ENCODE data around the gene TAF1A. TPM values are rescaled to one million over a fixed set of nuclear protein-coding genes. Genes with fewer than 3 reads are reported as not detected.

TAF1A gene
- total and polyA plus RNA-seq, 4 donors: 1.8 to 13.7 (median 5.1) TPM

- peak overlapping the region in 1 of 2 donors; percentile 41 for H3K27ac ChIP-seq (ENCODE audit: low read depth in 1 of 2, low read length in 1 of 2)
- WGBS, 2 donors: 19 to 22% methylated on average over 20 of the region's 20 CpGs
- peak; percentile 26 to 43 (median 30) for DNase-seq
Observed at GRCh38 chr1:222618880-222619596, 29.3 kb upstream of the TAF1A start.

GRCh38 chr1:222618001-222618879, 28.5 kb upstream of the TAF1A start, which contains the start of gene MIA3:
Gene MIA3, plus strand, starts transcription at chr1:222618097. Its CDS starts 14 bp downstream, at chr1:222618111.
- Histone ChIP-seq H3K4me1 (ENCODE audit: control insufficient read depth in 5 of 5, insufficient read depth in 5 of 5, low read length in 5 of 5) (peaks cover 0 to 13% (median 4%) of the 10 kb centered on the region in 5 donors), H3K9ac (ENCODE audit: insufficient read depth in 1 of 2, low read length in 2 of 2) (peak within 1 kb of the TSS; percentile 66 to 71), H3K4me3 (peak within 1 kb of the TSS; percentile 100), H3K27me3 (ENCODE audit: control insufficient read depth in 3 of 3, insufficient read depth in 3 of 3, low read length in 2 of 3) (peaks cover 5 to 9% (median 8%) of the 10 kb centered on the region in 3 donors), H3K36me3 (ENCODE audit: control insufficient read depth in 4 of 4, insufficient read depth in 4 of 4, low read length in 4 of 4) (peaks cover 0 to 6% (median 2%) of the 10 kb centered on the region in 4 donors), H3K27ac (ENCODE audit: low read depth in 1 of 2, low read length in 1 of 2) (peak within 1 kb of the TSS; percentile 81 to 97), H3K9me3 (ENCODE audit: control insufficient read depth in 4 of 4, insufficient read depth in 3 of 4, low read length in 3 of 4) (no peaks in the 10 kb centered on the region)
- peak in 2 of 3 donors; percentile 22 to 41 for DNase-seq
- peak; percentile 86 for ATAC-seq (ENCODE audit: insufficient read depth, low FRiP score)
- no peak for TF ChIP-seq CTCF (IDR thresholded peaks at IDR 0.05; ENCODE audit: control extremely low read depth, extremely low read depth)
- WGBS, 2 donors: 0 to 1% methylated on average over 47 to 81 of the region's 81 CpGs

More at GRCh38 chr1:222618880-222619596, 29.3 kb upstream of the TAF1A start:
- TF ChIP-seq CTCF (IDR thresholded peaks at IDR 0.05; ENCODE audit: control extremely low read depth, extremely low read depth): no peak
- peaks cover 0 to 13% (median 4%) of the 10 kb centered on the region in 5 donors for H3K4me1 ChIP-seq (ENCODE audit: control insufficient read depth in 5 of 5, insufficient read depth in 5 of 5, low read length in 5 of 5)
- peak overlapping the region; percentile 100 for H3K4me3 ChIP-seq
- ATAC-seq (ENCODE audit: insufficient read depth, low FRiP score): peak; percentile 24
- peak overlapping the region; percentile 49 to 71 for H3K9ac ChIP-seq (ENCODE audit: insufficient read depth in 1 of 2, low read length in 2 of 2)
- H3K27me3 ChIP-seq (ENCODE audit: control insufficient read depth in 3 of 3, insufficient read depth in 3 of 3, low read length in 2 of 3): peaks cover 0 to 6% (median under 1%) of the 10 kb centered on the region in 3 donors
- peaks cover 0 to 9% (median 5%) of the 10 kb centered on the region in 4 donors for H3K36me3 ChIP-seq (ENCODE audit: control insufficient read depth in 4 of 4, insufficient read depth in 4 of 4, low read length in 4 of 4)
- H3K9me3 ChIP-seq (ENCODE audit: control insufficient read depth in 4 of 4, insufficient read depth in 3 of 4, low read length in 3 of 4): no peaks in the 10 kb centered on the region

- no peaks in the 10 kb centered on the region for H3K9me3 ChIP-seq (ENCODE audit: control insufficient read depth in 4 of 4, insufficient read depth in 3 of 4, low read length in 3 of 4)
- no peak for TF ChIP-seq CTCF (IDR thresholded peaks at IDR 0.05; ENCODE audit: control extremely low read depth, extremely low read depth)
- ATAC-seq (ENCODE audit: insufficient read depth, low FRiP score) (peak; percentile 84), DNase-seq (peak; percentile 93 to 96 (median 94))
- peaks cover 0 to 4% (median 0%) of the 10 kb centered on the region in 4 donors for H3K36me3 ChIP-seq (ENCODE audit: control insufficient read depth in 4 of 4, insufficient read depth in 4 of 4, low read length in 4 of 4)
- H3K27me3 ChIP-seq (ENCODE audit: control insufficient read depth in 3 of 3, insufficient read depth in 3 of 3, low read length in 2 of 3): peaks cover 5 to 9% (median 8%) of the 10 kb centered on the region in 3 donors
- 1% methylated on average over 27 to 37 of the region's 37 CpGs for WGBS, 2 donors
- H3K9ac ChIP-seq (ENCODE audit: insufficient read depth in 1 of 2, low read length in 2 of 2): peak overlapping the region; percentile 61 to 66
- H3K4me1 ChIP-seq (ENCODE audit: control insufficient read depth in 5 of 5, insufficient read depth in 5 of 5, low read length in 5 of 5): peaks cover 0 to 13% (median 4%) of the 10 kb centered on the region in 5 donors
- peak overlapping the region; percentile 48 for H3K4me3 ChIP-seq
- peak overlapping the region in 1 of 2 donors; percentile 68 for H3K27ac ChIP-seq (ENCODE audit: low read depth in 1 of 2, low read length in 1 of 2)
Observed at GRCh38 chr1:222617367-222617951, 27.7 kb upstream of the TAF1A start.
